GM19395 (cell line): Measurements from ENCODE around the gene IGFL4.

Source experiments
- ATAC-seq: cut with Tn5 transposase; IDR thresholded peaks from one replicate; pipeline ENCODE4 v1.9.1; 2021; ENCODE audit warnings: mild to moderate bottlenecking, moderate library complexity; ENCODE audit not compliant: unreplicated experiment

IGFL4 gene

DNA sequence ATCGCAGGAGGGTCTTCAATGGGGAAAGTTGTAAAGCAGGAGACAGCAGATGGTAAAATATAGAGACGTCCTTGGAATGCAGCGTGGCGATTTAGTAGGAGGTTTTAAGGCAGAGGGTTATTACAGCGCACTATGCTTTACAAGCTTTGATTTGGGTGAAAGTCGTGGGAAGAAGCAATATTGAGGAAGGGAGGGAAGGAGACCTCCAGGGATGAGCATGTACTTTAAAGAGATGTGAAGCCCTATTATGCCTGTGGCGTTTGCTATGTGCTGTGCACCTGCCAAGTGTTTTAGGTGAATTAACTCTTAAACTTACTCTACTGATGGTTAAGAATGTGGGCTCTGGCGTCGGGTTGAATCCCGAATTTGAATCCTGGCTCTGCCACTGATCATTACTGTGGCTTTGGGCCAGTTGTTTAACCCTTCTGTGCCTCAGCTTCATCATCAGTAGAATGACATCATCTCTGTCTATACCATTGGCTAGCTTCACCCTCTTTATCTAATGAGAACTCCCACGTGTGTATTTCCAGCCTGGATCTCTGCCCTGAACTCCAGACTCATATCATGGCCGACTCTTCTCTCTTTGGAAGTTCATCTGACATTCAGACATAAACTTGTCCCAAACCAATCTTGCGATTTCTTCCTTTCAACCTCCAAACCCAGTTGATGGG lies 45.0 kb downstream of the IGFL4 start:
- ATAC-seq = no peak

DNA sequence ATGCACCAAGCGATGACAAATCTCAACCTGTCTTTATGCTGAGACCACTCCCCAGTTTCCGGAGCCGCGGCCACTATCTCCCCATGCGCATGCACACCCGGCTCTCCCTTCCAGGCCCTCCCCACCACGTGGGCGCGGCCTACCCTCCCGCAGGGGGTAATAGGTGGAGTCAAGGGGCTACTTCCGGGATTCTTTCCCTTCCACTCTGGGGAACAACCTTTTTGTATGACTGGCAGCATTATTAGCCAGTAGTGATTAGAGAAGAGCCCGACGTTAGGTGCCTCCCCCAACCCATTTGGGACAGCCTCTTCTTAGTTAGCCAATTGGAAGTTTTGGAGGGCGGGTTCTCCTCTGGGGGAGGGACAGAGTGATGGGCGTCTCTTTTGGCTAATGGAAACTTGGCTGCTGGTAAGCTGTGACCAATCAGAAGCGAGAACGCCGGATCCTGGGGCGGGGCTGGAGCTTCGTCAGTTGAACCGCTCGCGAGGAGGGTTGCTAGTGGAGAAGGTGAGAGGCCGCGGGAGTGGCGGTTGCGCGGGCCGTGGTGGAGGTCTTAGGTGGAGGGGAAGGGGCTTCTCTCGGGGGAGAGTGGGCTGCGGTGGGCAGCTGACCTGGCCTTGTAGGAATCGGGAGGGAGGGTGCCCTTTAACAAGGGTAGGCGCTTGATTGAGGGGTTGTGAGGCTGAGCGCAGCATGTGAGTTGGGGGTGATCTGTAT lies 45.6 kb downstream of the IGFL4 start, which contains the start of gene CCDC61:
CCDC61 (plus strand) TSS at position 470 of the 717 bp plus-strand sequence. CDS start 7,552 bp downstream, outside the sequence.
- peak; percentile 97 for ATAC-seq

- ATAC-seq = peak; percentile 9
These were observed 46.3 kb downstream of the IGFL4 start for GRCh38 chr19:45994456-45994997.

DNA sequence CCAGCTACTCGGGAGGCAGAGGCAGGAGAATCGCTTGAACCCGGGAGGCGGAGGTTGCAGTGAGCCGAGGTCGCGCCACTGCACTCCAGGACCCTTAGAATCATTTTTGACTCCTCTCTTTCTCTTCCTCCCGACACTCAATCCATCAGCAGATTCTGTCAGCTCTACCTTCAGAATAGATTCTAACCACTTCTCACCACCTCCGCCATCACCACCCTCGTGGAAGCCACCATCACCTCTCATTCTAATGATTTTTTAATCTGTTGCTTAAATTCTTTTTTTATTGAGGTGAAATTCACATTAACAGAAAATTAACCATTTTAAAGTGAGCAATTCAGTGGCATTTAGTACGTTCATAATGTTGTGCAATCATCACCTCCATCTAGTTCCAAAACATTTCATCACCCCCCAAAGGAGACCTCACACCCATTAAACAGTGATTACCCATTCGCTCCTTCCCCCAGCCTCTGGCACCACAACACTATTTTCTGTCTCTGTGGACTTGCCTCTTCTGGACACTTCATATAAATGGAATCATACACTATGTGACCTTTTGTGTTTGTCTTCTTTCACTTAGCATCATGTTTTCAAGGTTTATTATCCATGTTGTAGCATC lies 50.6 kb downstream of the IGFL4 start:
- ATAC-seq = no peak
